ENCODE data around the gene MOV10.

MOV10 gene

GRCh38 chr1:112675728-112676381 is 1.4 kb downstream of the MOV10 start:
- DNase-seq, result no peak

DNA sequence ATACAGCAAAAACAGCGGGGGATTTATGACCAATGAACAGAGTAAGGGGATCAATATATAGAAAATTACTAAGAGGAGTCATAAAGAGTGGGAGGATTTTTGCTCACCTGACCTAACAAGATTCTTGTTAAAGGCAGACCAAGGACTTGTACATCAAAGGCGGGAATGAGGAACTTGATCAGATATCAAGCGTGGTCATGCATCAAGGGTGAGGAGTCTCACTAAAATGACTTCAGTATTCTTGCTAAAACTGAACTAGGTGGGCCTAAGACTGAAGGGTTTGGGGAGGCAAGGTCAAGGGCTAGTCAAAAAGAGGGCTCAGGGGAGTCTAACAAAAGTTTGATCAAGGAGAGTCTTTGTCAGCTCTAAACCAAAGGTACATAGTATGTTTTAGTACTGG is 2.1 kb downstream of the MOV10 start:
- DNase-seq, result no peak

DNA sequence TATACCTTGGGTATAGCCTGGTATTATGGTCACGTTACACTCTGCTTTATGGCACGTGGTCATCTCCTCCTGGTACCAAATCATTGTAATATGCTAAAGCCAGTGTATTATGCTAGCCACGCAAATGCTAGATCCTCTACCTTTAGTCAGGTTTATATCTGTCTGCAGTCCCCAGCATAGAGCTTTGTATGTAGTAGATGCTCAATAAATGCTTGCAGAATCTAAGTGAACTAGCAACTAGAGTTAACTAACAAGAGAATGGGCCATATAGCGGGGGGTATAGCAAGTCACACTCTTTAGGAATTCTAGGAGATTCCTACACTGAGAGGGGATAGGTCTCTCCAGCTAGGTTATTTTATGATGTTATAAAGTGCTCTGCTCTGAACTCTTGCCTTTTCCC is 3.0 kb downstream of the MOV10 start:
- DNase-seq, result no peak

DNA sequence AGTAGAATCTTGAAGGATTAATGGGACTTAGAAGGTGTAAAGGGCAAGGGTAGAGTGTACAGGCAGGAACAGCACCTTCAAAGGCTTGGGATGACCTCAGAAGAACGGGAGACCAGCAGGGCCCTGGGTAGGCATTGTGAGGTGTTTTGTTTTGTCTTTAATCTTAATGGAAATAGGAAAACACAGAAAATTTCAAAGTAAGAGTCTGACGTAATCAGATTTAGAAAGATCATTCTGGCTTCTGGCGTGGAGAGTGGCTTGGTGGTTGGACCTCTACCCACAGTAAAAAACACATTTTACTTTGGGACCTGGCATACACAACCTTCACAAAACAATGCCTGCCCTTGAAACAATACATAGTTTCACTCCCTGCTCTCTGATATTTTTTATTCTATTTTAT is 4.1 kb downstream of the MOV10 start:
- no peak for DNase-seq

GRCh38 chr1:112685913-112686312 is 11.5 kb downstream of the MOV10 start:
- no peak for DNase-seq

- no peak for DNase-seq
These were observed 12.0 kb downstream of the MOV10 start for GRCh38 chr1:112686417-112686816.

GRCh38 chr1:112686835-112687234 is 12.4 kb downstream of the MOV10 start:
- peak in 1 of 2 experiments; percentile 31 for DNase-seq

GRCh38 chr1:112687361-112687760 is 12.9 kb downstream of the MOV10 start:
- no peak for DNase-seq

DNA sequence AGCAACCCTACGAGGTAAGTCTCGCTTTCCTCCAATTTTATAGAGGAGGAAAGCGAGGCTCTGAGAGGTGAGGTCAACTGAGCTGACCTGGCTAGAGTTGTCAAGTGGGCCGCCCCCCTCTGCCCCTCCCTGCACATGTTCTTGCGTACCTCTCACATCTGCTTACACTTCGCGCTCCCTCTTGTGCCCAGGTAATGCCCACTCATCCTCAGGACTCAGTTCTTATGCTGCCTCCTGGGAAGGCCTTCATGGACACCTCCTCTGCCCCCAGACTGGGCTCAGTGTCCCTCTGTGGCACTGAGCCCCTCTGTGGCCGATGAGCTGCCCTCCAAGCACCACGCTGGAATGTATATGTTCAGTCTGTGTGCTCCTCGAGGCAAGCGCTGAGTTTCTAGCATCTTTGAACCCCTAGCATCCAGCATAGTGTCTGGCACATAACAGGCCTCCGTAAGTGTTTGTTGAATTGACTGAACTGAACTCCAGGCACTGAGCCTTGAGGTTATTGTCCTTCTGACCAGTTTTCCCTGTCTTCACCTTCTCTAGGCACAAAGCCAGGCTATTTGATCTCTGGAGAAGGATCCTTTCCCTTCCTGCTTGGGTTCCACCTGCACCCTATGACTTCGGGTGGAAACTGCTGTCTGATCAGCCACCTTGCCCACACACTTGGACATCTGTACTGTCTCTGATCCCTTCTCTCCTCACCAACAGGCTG is 13.5 kb downstream of the MOV10 start:
- no peak for DNase-seq

- no peak for DNase-seq
These were observed 14.3 kb downstream of the MOV10 start for GRCh38 chr1:112688781-112689193.

DNA sequence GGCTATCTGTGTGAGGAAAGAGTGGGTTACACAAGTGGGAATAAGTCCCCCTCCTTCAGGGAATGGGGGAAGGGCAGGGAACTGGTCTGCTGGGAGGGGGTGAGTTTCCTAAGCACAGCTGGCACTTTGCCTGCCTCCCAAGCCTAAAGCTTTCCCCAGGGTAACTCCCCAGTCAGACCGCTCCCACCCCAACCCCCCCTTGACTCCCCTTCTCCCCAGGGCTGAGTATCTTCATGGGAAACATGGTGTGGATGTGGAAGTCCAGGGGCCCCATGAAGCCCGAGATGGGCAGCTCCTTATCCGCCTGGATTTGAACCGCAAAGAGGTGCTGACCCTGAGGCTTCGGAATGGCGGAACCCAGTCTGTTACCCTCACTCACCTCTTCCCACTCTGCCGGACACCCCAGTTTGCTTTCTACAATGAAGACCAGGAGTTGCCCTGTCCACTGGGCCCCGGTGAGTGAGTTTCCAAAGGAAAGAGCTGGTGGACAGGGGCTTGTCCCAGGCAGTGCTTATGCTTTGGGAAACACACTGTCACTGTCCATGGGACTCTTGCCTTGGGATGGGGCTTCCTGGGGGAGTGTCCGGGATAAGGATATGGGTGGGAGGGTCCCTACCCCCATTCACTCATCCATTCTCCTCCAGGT is 14.9 kb downstream of the MOV10 start:
- no peak for DNase-seq

DNA sequence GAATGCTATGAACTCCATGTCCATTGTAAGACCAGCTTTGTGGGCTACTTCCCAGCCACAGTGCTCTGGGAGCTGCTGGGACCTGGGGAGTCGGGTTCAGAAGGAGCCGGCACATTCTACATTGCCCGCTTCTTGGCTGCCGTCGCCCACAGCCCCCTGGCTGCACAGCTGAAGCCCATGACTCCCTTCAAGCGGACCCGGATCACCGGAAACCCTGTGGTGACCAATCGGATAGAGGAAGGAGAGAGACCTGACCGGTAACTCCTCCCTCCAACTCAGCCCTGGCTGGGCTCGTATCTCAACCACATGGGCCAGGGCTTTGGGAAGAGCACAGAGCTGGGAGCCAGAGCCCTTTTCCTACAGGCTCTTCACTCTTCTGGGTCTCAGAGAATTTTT is 15.4 kb downstream of the MOV10 start:
- no peak for DNase-seq

DNA sequence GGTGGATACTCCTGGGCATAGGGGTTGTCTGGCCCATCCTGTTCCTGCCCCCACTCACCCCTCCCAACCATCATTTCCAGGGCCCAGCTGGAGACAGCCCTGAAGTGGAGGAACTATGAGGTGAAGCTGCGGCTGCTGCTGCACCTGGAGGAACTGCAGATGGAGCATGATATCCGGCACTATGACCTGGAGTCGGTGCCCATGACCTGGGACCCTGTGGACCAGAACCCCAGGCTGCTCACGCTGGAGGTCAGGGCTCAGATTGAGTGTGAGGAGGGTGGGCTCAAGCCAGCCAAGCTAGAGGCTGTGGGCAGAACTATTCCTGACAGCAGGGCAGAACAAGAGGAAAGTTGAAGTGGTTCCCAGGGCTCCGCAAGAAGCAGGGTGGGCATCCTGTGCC is 18.2 kb downstream of the MOV10 start:
- DNase-seq, result no peak

GRCh38 chr1:112693821-112694220 is 19.4 kb downstream of the MOV10 start:
- no peak for DNase-seq

DNA sequence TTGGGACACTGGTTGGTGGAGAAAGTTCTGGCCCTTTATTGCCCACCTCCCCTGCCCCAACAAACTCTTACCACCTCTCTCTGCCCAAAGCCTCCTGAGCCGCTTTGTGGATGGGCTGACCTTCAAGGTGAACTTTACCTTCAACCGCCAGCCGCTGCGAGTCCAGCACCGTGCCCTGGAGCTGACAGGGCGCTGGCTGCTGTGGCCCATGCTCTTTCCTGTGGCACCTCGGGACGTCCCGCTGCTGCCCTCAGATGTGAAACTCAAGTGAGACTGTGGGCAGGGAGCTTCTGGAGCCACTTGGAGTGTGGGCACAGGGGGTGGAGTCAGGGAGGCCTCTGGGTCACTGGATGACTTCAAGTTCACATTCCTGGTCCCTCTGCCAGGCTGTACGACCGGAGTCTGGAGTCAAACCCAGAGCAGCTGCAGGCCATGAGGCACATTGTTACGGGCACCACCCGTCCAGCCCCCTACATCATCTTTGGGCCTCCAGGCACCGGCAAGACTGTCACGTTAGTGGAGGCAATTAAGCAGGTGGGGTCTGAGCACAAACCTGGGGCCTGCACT is 20.0 kb downstream of the MOV10 start:
- no peak for DNase-seq

- DNase-seq, result no peak
These were observed 20.8 kb downstream of the MOV10 start for GRCh38 chr1:112695276-112695675.

- no peak for DNase-seq
These were observed 22.3 kb downstream of the MOV10 start for GRCh38 chr1:112696578-112697314.

DNA sequence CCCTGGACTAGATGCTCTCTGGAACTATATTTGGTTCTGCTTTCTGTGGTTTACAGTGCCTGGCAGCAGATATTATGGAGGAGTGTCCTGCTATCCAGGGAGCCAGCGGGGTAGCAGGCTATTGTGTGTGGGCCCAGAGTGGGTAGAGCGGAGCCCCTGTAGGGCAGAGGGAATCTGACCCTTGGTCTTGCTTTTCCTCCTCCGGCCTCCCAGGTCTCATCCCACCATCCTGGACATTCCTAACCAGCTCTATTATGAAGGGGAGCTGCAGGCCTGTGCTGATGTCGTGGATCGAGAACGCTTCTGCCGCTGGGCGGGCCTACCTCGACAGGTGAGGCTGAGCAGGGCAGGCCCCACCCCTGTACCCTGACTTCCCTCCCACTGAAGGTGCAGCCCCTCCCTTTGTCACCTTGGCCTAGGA is 23.3 kb downstream of the MOV10 start:
- DNase-seq, result no peak

GRCh38 chr1:112698366-112699310 is 24.2 kb downstream of the MOV10 start:
- peak; percentile 30 to 54 for DNase-seq

GRCh38 chr1:112699425-112700144 is 25.1 kb downstream of the MOV10 start:
- DNase-seq, result no peak

Data from NCI-H526 (cell line).